ENCODE data around the gene CCDC18. TPM values are rescaled to one million over a fixed set of nuclear protein-coding genes. Genes with fewer than 3 reads are reported as not detected.
"Not testable (repeated sequence)": the region's sequence is repeated elsewhere in the genome, so short reads cannot be mapped to it uniquely, and the experiment has no call there.

CCDC18 gene
- total RNA-seq, 1 experiment from 2014 or later: 18.1 TPM

DNA sequence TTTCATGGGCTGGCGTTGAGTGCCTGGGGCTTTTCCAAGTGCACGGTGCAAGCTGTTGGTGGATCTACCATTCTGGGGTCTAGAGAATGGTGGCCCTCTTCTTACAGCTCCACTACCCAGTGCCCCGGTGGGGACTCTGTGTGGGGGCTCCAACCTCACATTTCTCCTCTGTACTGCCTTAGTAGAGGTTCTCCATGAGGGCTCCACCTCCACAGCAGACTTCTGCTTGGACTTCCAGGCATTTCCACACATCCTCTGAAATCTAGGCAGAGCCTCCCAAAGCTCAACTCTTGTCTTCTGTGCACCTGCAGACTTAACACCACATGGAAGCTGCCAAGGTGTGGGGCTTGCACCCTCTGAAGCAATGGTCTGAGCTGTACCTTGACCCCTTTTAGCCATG is 82.1 kb downstream of the CCDC18 start:
- ChIA-PET POLR2A (no interaction called here), CTCF (no interaction called here), RAD21 (ENCODE audit: low non-redundant PET in 1 of 2, low total read pairs in 2 of 2, uncharacterized antibody in 2 of 2, unreplicated experiment in 2 of 2) (no interaction called here)
- no peak overlapping the region for H3K9ac ChIP-seq (ENCODE audit: low read length)
- H3K9me3 ChIP-seq (ENCODE audit: control insufficient read depth in 1 of 2, insufficient read depth in 1 of 2, low read depth in 1 of 2, low read length in 2 of 2): peaks cover 6 to 14% of the 10 kb centered on the region in 2 experiments; a peak in 2 of 4 replicates
- ATAC-seq: no peak
- H3K27ac ChIP-seq (ENCODE audit: low read depth, low read length): no peak overlapping the region
- no peaks in the 10 kb centered on the region for H3K79me2 ChIP-seq (ENCODE audit: insufficient read depth, low read length)
- DNase-seq (ENCODE audit: low read depth, low spot score): no peak
- intact Hi-C loops (cut with micrococcal nuclease): no loop called here
- H3K4me1 ChIP-seq (ENCODE audit: control insufficient read depth in 1 of 2, insufficient read depth in 2 of 2, low read length in 2 of 2): peaks cover 0 to 1% of the 10 kb centered on the region in 2 experiments; a peak in 2 of 4 replicates
- peaks cover 4 to 25% of the 10 kb centered on the region in 2 experiments for H3K36me3 ChIP-seq (ENCODE audit: control insufficient read depth in 1 of 2, insufficient read depth in 2 of 2, low read length in 2 of 2)
- no peak overlapping the region for H3K4me3 ChIP-seq (replicated peaks in 1 of 2; ENCODE audit: low read depth in 1 of 2, low read length in 2 of 2)
- no peak overlapping the region for H3K4me2 ChIP-seq (ENCODE audit: low read length)
- no TSS peak for BruUV-seq (replicated peaks)
- H3K27me3 ChIP-seq (ENCODE audit: insufficient read depth, low read length): no peaks in the 10 kb centered on the region
- H2AFZ ChIP-seq (ENCODE audit: low read depth, low read length, poor library complexity, severe bottlenecking): no peak overlapping the region
- TF ChIP-seq YY1 (IDR thresholded peaks at IDR 0.05; ENCODE audit: extremely low read depth, insufficient replicate concordance, low read depth, low read length): no peak
- TF ChIP-seq ZNF274 (IDR thresholded peaks at IDR 0.05; ENCODE audit: low read depth, low read length): no peak
- TF ChIP-seq CEBPB (IDR thresholded peaks at IDR 0.05; ENCODE audit: low read depth): no peak
- no peak for TF ChIP-seq TCF7L2 (IDR thresholded peaks at IDR 0.05; ENCODE audit: borderline replicate concordance, extremely low read depth, insufficient read depth, insufficient read length)
- TF ChIP-seq SP1 (IDR thresholded peaks at IDR 0.05; ENCODE audit: low read depth): no peak
- no peak for TF ChIP-seq CBX3 (IDR thresholded peaks at IDR 0.05; ENCODE audit: low read depth)
- no peak for TF ChIP-seq RAD21 (IDR thresholded peaks at IDR 0.05; ENCODE audit: low read depth)
- TF ChIP-seq POLR2AphosphoS5 (IDR thresholded peaks at IDR 0.05; ENCODE audit: low read depth, low read length): no peak
- H3K9me2 ChIP-seq (ENCODE audit: insufficient read depth): no peaks in the 10 kb centered on the region
- no peaks in the 10 kb centered on the region for H4K20me1 ChIP-seq (ENCODE audit: insufficient read depth)

DNA sequence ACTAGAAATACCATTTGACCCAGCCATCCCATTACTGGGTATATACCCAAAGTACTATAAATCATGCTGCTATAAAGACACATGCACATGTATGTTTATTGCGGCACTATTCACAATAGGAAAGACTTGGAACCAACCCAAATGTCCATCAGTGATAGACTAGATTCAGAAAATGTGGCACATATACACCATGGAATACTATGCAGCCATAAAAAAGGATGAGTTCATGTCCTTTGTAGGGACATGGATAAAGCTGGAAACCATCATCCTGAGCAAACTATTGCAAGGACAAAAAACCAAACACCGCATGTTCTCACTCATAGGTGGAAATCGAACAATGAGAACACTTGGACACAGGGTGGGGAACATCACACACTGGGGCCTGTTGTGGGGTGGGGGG is 88.4 kb downstream of the CCDC18 start:
- H3K4me1 ChIP-seq (ENCODE audit: control insufficient read depth in 1 of 2, insufficient read depth in 2 of 2, low read length in 2 of 2); H3K9me2 ChIP-seq (ENCODE audit: insufficient read depth); CTCF ChIA-PET; intact Hi-C loops (cut with micrococcal nuclease); H3K27me3 ChIP-seq (ENCODE audit: insufficient read depth, low read length); H4K20me1 ChIP-seq (ENCODE audit: insufficient read depth); H3K4me2 ChIP-seq (ENCODE audit: low read length); H2AFZ ChIP-seq (ENCODE audit: low read depth, low read length, poor library complexity, severe bottlenecking); H3K36me3 ChIP-seq (ENCODE audit: control insufficient read depth in 1 of 2, insufficient read depth in 2 of 2, low read length in 2 of 2); ATAC-seq; H3K27ac ChIP-seq (ENCODE audit: low read depth, low read length); DNase-seq (ENCODE audit: low read depth, low spot score); H3K4me3 ChIP-seq (replicated peaks in 1 of 2; ENCODE audit: low read depth in 1 of 2, low read length in 2 of 2); H3K79me2 ChIP-seq (ENCODE audit: insufficient read depth, low read length); H3K9ac ChIP-seq (ENCODE audit: low read length); H3K9me3 ChIP-seq (ENCODE audit: control insufficient read depth in 1 of 2, insufficient read depth in 1 of 2, low read depth in 1 of 2, low read length in 2 of 2); POLR2A ChIA-PET; BruUV-seq (replicated peaks): not testable (repeated sequence)
- RAD21 ChIA-PET (ENCODE audit: low non-redundant PET in 1 of 2, low total read pairs in 2 of 2, uncharacterized antibody in 2 of 2, unreplicated experiment in 2 of 2): interaction anchor here in 1 of 2 experiments (0.5 kb wide), 1 partner anchor 408 kb away, joined by 3 read pairs; no protein-coding TSS in a partner anchor

DNA sequence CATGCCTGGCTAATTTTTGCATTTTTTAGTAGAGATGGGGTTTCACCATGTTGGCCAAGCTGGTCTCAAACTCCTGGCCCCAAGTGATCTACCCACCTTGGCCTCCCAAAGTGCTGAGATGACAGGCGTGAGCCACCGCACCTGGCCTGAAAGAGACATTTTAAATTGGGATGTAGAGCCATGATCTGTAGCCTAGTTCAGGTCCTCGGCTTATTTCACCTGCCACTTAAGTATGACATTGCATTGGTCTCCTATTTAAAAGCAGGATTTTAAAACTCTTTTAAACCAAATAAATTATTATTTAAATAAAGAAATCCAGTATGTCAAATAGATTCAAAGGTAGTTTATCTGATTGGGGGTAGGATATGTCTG is 94.7 kb downstream of the CCDC18 start:
- intact Hi-C loops (cut with micrococcal nuclease); H2AFZ ChIP-seq (ENCODE audit: low read depth, low read length, poor library complexity, severe bottlenecking); H3K4me3 ChIP-seq (replicated peaks in 1 of 2; ENCODE audit: low read depth in 1 of 2, low read length in 2 of 2); RAD21 ChIA-PET (ENCODE audit: low non-redundant PET in 1 of 2, low total read pairs in 2 of 2, uncharacterized antibody in 2 of 2, unreplicated experiment in 2 of 2); H3K9me3 ChIP-seq (ENCODE audit: control insufficient read depth in 1 of 2, insufficient read depth in 1 of 2, low read depth in 1 of 2, low read length in 2 of 2); ATAC-seq; H3K27ac ChIP-seq (ENCODE audit: low read depth, low read length); H3K9ac ChIP-seq (ENCODE audit: low read length); H4K20me1 ChIP-seq (ENCODE audit: insufficient read depth); H3K79me2 ChIP-seq (ENCODE audit: insufficient read depth, low read length); H3K9me2 ChIP-seq (ENCODE audit: insufficient read depth); DNase-seq (ENCODE audit: low read depth, low spot score); POLR2A ChIA-PET; H3K27me3 ChIP-seq (ENCODE audit: insufficient read depth, low read length); H3K36me3 ChIP-seq (ENCODE audit: control insufficient read depth in 1 of 2, insufficient read depth in 2 of 2, low read length in 2 of 2); H3K4me2 ChIP-seq (ENCODE audit: low read length); H3K4me1 ChIP-seq (ENCODE audit: control insufficient read depth in 1 of 2, insufficient read depth in 2 of 2, low read length in 2 of 2); BruUV-seq (replicated peaks): not testable (repeated sequence)
- CTCF ChIA-PET: interaction anchor here (1.5 kb wide), 1 partner anchor 29 kb away, joined by 4 read pairs; no protein-coding TSS in a partner anchor

All from HCT116 (cell line).